Gastrocnemius medialis (tissue), 4 donors: ENCODE data around the gene NHEJ1.

Experiments
- POLR2A ChIP-seq, 2 donors: fragments of 450-650 bp; IDR thresholded peaks; one replicate each; pipeline ENCODE4 v1.6.1; 2017; ENCODE audit warnings: antibody characterized with exemption in 2 of 2, mild to moderate bottlenecking in 2 of 2, moderate library complexity in 2 of 2
- TF ChIP-seq, protein P1 (sequence below), 5 experiments: fragments of 450-650 bp in 3 of 5; fragments of 200-600 bp in 2 of 5; sonication (generic) in 2 of 5; IDR thresholded peaks in 4 of 5; conservative IDR thresholded peaks in 1 of 5; 1 replicate in 4 of 5; 2 replicates in 1 of 5; pipeline ENCODE4 v1.5.1; 2016 to 2019; ENCODE audit warnings: antibody characterized with exemption in 5 of 5, mild to moderate bottlenecking in 3 of 5, moderate library complexity in 3 of 5

DNA sequence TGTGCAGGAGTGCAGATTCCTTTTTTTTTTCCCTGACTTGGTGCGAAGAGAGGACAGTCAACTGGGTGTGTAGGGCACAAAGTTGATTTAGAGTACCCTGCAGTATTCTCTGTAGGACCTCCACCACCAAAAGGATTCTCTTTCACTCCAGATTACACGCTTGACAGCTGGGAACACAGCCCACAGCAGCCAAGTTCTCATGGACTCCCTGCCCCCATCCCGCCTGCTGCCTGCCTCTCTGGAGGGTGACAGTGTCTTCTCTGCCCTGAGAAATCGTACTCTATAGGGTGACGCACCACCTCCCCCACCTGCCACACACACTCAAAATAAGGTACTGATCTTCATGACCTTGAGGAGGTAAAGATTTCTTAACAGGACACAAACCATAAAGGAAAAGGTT is 73.3 kb downstream of the NHEJ1 start:
- TF ChIP-seq, protein P1, sequence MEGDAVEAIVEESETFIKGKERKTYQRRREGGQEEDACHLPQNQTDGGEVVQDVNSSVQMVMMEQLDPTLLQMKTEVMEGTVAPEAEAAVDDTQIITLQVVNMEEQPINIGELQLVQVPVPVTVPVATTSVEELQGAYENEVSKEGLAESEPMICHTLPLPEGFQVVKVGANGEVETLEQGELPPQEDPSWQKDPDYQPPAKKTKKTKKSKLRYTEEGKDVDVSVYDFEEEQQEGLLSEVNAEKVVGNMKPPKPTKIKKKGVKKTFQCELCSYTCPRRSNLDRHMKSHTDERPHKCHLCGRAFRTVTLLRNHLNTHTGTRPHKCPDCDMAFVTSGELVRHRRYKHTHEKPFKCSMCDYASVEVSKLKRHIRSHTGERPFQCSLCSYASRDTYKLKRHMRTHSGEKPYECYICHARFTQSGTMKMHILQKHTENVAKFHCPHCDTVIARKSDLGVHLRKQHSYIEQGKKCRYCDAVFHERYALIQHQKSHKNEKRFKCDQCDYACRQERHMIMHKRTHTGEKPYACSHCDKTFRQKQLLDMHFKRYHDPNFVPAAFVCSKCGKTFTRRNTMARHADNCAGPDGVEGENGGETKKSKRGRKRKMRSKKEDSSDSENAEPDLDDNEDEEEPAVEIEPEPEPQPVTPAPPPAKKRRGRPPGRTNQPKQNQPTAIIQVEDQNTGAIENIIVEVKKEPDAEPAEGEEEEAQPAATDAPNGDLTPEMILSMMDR (IDR thresholded peaks at IDR 0.05 in 4 of 5, conservative IDR thresholded peaks at IDR 0.05 in 1 of 5): no peak
- no peak for TF ChIP-seq POLR2A (IDR thresholded peaks at IDR 0.05)
